HG03442 (cell line): ENCODE data around the gene MLLT3.

Experiments
- ATAC-seq: cut with Tn5 transposase; IDR thresholded peaks from one replicate; pipeline ENCODE4 v1.9.1; 2021; ENCODE audit warnings: mild to moderate bottlenecking, moderate library complexity; ENCODE audit not compliant: unreplicated experiment

MLLT3 gene

DNA sequence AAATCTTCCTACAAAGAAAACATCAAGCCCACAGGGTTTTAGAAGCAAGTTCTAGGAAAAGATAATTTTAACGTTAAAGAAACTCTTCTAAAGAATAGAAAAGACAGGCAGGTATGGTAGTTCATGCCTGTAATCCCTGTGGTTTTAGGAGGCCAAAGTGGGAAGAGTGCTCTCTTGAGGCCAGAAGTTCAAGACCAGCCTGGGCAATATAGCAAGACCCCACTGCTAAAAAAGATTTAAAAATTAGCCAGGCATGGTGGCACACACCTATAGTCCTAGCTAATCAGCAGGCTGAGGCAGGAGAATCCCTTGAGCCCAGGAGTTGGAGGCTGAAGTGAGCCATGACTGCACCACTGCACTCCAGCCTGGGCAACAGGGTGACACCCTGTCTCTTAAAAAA is 193.3 kb downstream of the MLLT3 start:
- ATAC-seq = no peak

DNA sequence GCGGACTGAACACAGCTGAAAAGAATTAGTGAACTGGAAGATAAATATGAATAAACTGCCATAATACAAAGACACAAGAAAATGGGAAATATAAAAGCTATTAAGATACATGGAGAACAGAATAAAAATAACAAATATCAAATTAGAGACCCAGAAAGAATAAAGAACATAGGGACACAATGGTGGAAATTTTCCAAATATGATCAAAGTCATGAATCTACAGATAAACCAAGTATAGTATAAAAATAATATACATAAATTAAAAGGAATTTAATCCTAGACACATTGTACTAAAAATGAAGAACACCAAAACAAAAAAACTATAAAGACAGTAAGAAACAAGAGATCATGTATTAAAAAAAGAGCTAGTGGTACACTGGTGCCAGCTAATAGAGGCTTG is 194.9 kb downstream of the MLLT3 start:
- ATAC-seq = no peak

DNA sequence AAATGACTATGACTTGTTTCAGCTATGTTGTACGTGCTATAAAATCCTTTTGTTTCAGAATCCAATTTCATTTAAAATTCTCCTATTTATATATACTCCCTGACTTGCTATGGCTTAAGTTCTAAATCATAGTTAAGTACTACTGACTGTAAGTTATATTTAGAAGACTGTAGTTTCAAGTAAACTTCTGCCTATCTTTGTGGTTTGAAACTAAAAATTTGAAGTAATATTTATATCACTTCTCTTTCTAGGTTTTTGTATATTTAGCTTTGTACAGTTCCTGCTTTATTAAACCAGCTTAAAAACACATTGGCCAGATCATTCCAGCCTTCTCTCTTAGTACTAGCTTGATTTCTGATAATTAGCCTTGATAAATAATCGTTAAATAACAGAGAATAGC is 196.3 kb downstream of the MLLT3 start:
- ATAC-seq = peak; percentile 80

DNA sequence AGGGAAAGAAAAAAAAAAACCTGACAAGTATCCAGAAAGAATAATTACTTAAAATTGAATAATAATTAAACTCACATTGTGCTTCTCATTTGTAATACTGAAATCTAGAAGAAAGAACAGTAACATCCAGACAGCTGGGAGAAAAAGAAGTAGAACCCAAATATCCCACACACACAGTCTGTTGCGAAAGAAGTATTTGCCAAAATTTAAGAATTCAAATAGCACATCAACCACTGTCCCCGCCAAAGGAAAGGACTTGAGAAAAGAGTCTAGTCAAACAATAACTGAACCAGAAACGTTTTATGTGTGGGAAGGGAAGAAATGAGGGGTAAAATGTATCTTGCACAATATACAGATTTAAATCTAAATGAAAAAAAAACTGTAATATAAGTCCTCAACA is 202.8 kb downstream of the MLLT3 start:
- no peak for ATAC-seq

GRCh38 chr9:20418485-20418884 is 203.8 kb downstream of the MLLT3 start:
- ATAC-seq = no peak

- peak; percentile 45 for ATAC-seq
Observed at GRCh38 chr9:20417373-20418080, 204.8 kb downstream of the MLLT3 start.

GRCh38 chr9:20414150-20414549 is 208.1 kb downstream of the MLLT3 start:
- ATAC-seq = no peak

GRCh38 chr9:20409321-20410092 is 212.8 kb downstream of the MLLT3 start:
- ATAC-seq = no peak

DNA sequence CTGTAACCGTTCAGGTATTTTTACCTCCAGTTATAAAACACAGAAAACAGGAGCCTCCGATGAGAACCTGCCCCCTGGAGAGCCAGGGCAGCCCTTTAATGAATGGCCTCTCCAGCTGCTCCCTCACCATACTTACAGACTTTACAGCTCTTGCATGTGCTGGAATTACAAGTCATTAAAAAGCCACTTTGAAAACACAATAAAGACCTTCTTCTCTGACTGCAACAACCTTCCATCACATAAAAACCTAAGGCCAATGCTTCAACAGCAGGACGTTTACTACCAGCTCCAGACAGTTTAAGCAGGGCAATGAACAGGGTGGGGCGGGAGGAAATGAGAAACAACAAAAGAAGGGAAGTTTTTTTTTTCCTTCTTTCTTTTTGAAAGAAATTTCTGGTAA is 213.8 kb downstream of the MLLT3 start:
- no peak for ATAC-seq

- no peak for ATAC-seq
Observed at GRCh38 chr9:20407013-20407412, 215.3 kb downstream of the MLLT3 start.

- ATAC-seq = no peak
Observed at GRCh38 chr9:20406344-20406743, 216.0 kb downstream of the MLLT3 start.

DNA sequence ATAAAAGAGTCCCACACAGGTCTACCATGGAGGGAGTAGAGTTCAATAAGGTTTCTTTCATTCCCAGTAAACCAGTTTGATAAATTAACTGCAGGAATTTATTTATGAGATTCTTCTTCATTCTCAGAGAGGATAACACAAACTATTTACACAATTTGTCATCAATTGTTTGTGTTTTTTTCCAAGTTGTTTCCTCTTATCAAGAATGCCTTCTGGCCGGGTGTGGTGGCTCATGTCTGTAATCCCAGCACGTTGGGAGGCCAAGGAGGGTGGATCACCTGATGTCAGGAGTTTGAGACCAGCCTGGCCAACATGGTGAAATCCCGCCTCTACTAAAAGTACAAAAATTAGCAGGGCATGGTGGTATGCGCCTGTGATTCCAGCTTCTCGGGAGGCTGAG is 216.7 kb downstream of the MLLT3 start:
- ATAC-seq = no peak

DNA sequence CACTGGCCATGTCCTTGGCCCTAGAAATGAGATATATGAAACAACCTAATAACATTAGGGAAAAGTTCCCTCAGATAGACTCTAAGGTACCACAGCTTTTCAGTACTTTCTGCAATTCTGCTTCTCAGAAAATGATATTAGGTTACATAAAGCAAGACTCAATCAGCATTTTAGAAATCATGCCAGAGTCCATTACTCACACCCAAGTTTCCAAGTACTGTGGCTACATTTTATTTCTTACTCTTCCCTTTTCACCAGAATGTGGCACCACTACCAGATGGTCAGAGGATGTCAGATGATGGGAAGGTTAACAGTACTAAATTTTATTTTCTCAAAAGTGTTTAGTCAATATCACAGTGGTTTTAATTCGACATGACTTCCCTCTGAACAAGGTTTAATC is 217.2 kb downstream of the MLLT3 start:
- ATAC-seq = no peak

DNA sequence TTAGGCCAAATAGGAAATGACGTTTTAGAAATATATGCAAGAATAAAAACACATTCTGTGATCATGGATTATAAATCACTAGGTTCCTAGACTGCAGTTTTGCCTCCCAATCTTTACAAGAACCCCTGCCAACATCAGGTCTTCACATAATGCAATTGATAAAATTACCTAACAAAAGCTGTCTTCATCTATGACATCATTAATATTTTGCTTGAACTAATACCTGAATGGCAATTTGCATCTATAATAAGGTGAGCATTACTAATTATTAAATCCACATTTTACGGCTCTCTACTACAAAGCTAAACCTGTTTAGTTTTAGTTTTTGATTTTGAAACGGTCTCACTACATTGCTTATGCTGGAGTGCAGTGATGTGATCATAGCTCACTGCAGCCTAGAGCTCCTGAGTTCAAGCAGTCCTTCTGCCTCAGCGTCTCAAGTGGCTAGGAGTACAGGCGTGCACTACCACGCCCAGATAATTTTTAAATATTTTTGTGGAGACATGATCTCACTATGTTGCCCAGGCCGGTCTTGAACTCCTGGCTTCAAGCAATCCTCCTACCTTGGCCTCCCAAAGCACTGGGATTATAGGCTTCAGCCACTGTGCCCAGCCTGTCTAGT is 218.0 kb downstream of the MLLT3 start:
- ATAC-seq = no peak

DNA sequence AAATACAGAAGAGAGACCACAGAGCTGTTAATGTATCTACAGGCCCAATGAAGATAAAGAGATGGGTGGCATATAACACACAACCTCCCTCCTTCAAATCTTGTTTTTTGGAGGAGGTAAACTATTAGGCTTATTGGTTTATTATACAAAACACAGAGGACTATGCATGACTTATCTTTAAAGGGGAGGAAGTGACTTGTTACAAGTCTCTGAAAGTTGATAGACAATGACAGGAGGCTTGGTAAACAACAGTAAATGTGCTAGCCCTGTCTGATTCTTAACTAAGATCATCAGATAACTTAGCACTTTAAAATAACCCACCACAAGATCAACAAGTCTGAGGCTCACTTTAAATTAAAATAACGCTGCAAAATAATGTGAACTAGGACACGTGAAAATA is 219.0 kb downstream of the MLLT3 start:
- ATAC-seq = no peak

DNA sequence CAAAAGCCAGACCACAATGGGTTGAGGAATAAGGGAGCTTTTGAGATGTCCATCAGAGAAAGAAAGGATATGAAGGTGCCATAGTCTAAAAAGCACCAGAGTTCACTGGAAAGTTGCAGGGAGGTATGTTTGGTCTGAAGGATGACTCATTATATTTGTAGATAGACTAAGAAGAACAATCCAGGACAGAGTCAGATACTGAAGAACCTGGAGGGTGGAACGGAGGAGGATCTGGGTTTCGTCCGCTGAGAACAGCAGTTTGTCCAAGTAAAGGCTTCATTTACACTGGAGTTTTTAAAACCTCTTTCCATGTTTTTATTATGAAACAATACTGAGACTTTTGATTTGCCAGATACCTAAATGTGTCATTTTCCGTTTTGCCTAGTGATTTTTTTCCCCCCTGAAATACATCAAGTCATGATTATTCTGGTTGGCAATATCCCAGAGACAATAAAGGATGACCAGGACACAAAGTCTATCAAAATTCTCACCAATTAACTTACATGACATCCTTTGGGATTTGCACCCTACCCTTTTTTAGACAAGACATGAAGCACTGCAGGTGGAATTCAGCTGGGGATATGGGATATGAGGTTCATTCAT is 219.9 kb downstream of the MLLT3 start:
- ATAC-seq = no peak

- ATAC-seq = no peak
Observed at GRCh38 chr9:20398536-20399338, 223.6 kb downstream of the MLLT3 start.

- ATAC-seq = peak; percentile 82
Observed at GRCh38 chr9:20397348-20397747, 225.0 kb downstream of the MLLT3 start.

DNA sequence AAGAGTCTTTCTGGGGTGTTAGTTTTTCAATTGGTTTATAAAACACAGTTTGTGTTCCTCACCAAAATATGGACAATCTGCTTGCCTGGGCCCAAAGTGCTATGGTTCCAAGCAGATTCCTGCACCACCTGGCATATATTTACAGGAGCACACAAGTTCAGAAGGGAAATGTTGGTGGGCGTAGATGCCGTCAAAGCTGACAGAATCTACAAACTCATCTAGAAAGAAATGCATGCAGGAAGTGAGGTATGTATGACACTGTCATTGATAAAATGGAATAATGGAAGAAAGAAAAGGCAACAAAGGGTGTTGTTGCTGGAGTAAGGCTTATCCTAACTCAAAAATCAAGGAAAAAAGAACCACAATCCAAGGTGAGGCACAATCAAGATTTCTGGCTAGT is 225.8 kb downstream of the MLLT3 start:
- ATAC-seq = no peak

DNA sequence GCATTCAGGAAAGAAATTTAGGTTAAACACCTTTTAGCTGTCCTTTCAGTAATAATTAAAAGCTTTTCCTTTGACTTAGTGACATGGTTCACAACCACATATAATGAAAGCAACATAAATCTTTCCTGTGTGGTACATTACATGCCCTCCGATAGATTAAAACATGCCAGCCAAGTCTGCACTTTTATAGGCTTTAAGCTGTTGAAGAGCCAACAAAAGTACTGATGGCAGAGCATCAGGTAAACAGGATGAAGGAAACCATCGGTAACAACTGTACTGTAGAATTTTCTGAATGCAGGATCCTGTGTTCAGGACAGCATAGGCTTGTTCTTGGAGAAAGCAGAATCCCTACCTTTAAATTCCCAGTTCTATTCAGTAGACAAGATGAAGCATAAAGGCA is 226.6 kb downstream of the MLLT3 start:
- no peak for ATAC-seq

- no peak for ATAC-seq
Observed at GRCh38 chr9:20394969-20395368, 227.3 kb downstream of the MLLT3 start.
